NCI-H2171 (cell line): ENCODE data around the gene SENP8.
"Not testable (repeated sequence)": the region's sequence is repeated elsewhere in the genome, so short reads cannot be mapped to it uniquely, and the experiment has no call there.

ENCODE experiments used
- DNase-seq: peaks from one replicate; lab custom pipeline; 2025; lab: John Stamatoyannopoulos, UW

SENP8 gene

DNA sequence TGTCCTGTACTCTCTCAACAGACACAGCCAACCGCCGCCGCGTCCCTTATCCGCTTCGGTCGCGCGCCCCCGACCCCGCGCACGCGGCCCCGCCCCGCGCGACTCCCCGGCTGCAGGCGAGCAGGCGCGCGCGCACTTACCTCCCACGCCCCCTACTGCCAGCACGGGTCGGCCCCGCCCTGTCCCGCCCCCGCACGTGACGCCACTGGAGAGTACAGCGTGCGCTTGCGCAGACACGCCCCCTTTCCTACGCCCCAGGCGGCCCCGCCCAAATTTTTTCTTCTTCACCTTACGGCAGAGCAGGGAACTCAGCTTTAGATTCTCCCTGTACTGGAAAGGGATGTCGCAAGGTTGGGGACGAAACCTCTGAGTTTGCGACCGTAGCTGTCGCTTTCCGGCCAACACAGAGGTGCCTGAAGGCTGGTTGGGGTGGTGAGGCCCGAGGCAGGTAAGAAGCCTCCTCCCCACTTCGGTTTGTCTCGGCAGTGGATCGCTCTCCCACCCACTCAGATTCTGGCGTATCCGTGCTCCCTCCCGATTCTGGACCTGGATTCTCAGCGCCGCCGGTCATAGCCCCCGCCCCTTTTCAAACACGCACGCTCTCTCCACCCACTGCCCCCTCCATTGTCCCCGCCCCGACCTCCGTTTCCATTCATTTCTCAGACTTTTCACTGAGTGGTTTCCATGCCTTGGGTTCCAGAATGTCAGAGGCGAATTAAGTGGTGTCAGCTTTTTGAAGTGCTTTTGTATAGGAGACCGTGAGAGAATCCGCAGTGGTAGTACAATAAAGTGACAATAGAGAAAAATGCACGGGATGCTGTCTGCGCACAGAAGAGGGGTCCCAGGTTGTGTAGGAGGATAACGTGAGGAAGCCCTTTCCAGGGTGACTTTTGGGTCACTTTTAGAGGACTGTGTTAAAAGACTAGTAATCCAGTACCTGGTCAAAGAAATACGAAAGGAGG, at the start of gene SENP8, which contains the start of gene MYO9A:
SENP8 (plus strand) TSS at position 387 of the 962 bp plus-strand sequence. CDS start 21,221 bp downstream, outside the sequence.
MYO9A (minus strand) TSS at position 134 of the 962 bp plus-strand sequence. CDS start 71,587 bp downstream, outside the sequence.
- peak; percentile 98 for DNase-seq

DNA sequence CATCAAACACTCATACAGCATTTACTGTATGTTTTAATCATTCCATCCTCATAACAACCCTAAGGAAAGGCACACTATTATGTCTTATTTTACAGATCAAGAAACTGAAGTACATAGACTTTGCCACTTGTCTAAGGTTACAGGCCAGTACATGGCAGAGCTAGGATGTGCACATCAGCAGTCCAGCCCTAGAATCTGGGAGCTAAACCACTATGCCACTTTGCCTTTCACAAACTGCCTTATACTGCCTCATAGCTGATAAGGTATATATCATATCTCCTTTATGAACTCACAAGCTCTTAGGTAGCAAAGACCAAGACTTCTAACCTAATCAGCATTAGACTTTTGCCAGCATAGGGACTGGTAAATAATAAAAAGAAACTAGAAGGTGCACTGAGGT, 49.3 kb upstream of the SENP8 start:
- no peak for DNase-seq

GRCh38 chr15:72070817-72071447, 47.3 kb upstream of the SENP8 start:
- no peak for DNase-seq

DNA sequence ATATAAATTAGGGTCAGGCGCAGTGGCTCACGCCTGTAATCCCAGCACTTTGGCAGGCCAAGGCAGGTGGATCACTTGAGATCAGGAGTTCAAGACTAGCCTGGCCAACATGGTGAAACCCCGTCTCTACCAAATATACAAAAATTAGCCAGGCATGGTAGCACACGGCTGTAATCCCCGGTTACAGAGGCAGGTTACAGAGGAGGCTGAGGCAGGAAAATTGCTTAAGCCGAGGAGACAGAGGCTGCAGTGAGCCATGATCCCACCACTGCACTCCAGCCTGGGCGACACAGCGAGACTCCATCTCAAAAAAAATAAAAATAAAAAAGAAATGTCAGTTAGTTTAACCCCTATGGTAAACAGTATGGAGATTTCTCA, 46.8 kb upstream of the SENP8 start:
- not testable (repeated sequence) for DNase-seq

- no peak for DNase-seq
These were observed 43.7 kb upstream of the SENP8 start for GRCh38 chr15:72074335-72075060.

- DNase-seq = no peak
These were observed 40.3 kb upstream of the SENP8 start for GRCh38 chr15:72077950-72078349.

DNA sequence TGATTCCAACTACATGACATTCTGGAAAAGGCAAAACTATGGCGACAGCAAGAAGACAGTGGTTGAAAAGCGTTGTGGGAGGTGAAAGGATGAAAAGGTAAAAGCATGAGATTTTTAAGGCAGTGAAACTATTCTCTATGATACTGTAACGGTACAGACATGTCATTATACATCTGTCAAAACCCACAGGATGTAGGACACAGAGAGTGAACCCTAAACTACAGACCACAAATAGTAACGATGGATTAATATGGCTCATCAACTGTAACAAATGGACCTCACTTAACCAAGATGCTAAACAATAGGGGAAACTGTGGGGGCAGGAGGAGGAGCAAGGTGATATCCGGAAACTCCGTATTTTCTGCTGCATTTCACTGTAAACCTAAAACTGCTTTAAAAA, 39.3 kb upstream of the SENP8 start:
- DNase-seq = no peak

GRCh38 chr15:72082176-72082575, 36.0 kb upstream of the SENP8 start:
- no peak for DNase-seq

DNA sequence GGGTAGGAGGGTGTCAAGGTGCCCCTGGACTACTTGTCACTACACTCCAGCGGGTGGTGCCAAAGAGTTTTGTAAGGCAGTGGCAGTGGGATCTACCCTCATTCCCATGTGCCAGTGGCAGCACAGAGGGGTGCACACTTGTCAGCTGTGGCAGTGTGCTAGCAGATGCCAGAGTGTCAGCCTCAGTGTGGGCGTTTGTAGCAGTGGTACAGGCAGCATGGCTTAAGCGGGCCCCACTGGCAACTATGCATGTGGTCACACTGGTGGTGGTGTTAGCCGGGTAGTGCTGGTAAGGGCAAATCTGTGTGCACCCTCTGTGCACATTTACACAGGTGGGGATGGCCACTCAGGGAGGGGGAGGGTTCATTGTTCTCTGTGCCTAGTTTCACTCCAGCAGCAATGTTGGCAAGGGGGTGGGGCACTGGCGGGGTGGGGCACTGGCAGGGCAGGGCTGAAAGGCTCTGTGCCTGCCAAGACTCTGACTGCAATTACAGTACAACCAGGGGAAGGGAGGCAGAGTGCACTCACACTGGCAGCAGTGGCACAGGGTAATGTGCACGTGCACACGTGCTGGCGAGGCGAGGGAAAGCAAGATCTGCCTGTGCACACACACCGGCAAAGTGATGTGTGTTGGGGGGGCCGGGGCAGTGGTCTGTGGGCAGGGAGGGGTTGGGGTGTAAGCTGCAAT, 32.0 kb upstream of the SENP8 start:
- no peak for DNase-seq

- no peak for DNase-seq
These were observed 31.1 kb upstream of the SENP8 start for GRCh38 chr15:72086920-72087648.

DNA sequence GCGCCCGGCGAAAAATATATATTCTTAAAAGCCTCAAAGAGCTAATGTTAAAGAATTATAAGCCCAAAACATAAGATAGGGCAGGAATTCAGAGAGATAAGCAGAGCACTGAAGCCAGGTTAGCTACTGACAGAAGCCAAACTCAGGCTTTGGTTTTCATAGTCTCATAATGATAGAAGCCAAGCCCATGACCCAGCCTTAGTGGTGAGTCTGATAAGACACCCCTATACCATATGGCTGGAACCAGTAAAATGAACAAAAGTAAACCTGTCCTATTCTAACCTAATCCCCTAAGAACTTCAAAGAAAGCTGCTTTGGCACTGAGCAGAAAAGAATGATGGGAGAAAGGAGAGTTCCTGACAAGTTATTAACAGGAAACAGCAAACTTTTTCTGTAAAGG, 26.2 kb upstream of the SENP8 start:
- DNase-seq = no peak

GRCh38 chr15:72092691-72093090, 25.5 kb upstream of the SENP8 start:
- DNase-seq = no peak

GRCh38 chr15:72096796-72097195, 21.4 kb upstream of the SENP8 start:
- DNase-seq = no peak

DNA sequence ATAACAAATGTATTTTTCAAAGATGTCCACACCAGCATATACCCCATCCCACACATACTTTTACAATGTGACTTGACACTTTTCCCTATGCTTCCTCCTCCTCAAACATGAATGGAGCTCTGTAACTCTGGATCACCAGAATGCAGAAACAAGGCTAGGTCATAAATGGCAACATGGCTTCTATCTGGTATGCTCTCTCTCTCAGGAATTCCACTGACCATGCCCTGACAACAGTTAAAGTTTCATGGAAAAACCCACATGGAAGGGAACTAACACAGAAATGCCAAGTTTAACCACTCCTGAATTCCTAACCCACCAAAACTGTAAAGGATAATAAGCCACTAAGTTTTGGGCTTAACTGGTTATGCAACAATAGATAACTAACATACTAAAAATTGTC, 20.2 kb upstream of the SENP8 start:
- DNase-seq = no peak

DNA sequence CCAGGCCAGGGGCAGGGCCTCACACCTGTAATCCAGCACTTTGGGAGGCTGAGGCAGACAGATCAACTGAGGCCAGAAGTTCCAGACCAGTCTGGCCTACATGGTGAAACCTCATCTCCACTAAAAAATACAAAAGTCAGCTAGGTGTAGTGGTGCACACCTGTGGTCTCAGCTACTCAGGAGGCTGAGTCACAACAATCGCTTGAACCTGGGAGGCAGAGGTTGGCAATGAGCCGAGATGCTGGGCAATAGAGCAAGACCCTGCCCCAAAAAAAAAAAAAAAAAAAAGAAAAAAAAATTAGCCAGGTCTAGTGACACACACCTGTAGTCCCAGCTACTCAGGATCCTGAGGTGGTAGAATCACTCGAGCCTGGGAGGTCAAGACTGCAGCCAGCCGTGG, 19.0 kb upstream of the SENP8 start:
- DNase-seq = no peak

GRCh38 chr15:72100551-72100950, 17.7 kb upstream of the SENP8 start:
- DNase-seq = not testable (repeated sequence)

DNA sequence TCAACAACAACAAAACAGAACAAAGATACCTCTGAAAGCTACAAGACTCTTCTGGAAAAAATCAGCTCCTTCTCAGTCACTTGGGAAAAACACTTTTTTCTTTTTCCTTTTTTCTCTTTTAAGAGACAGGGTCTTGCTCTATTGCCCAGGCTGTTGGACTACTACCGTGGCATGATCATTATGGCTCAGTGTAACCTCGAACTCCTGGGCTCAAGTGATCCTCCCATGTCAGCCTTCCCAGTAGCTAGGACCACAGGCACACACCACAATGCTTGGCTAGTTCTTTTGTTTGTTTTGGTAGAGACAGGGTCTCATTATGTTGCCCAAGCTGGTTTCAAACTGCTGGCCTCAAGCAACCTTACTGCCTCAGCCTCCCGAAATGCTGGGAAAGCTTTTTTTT, 13.1 kb upstream of the SENP8 start:
- DNase-seq = no peak

DNA sequence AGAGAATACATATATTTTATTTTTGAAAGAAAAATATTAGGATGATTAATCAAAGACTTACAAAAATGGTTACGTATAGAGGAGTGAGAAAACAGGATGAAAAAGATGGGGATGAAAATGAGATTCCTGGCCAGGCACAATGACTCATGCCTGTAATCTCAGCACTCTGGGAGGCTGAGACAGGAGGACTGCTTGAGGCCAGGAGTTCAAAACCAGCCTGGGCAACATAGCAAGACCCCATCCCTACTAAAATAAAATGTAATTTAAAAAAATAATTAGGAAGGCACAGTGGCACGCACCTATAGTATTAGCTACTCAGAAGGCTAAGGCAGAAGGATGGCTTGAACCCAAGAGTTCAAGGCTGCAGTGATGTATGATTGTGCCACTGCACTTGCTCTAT, 12.1 kb upstream of the SENP8 start:
- no peak for DNase-seq

GRCh38 chr15:72110355-72110754, 7.8 kb upstream of the SENP8 start:
- DNase-seq = no peak

DNA sequence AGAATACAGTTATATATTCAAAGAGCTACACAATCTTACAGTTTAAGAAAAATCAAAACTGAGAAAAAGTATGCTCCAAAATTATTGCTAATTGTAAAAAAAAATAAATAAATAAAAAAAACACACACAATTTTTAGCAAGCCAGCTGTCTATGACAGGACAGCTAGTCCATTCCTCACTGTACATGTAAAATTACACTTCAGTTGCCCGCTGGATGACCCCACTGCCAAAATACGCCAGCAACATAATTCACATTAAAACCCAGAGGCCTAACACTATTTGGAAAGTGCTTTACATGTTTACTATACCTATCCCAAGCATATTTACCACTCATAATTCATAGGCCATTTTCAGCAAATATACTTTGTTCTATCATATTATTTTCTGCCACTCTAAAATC, 6.1 kb upstream of the SENP8 start:
- no peak for DNase-seq

DNA sequence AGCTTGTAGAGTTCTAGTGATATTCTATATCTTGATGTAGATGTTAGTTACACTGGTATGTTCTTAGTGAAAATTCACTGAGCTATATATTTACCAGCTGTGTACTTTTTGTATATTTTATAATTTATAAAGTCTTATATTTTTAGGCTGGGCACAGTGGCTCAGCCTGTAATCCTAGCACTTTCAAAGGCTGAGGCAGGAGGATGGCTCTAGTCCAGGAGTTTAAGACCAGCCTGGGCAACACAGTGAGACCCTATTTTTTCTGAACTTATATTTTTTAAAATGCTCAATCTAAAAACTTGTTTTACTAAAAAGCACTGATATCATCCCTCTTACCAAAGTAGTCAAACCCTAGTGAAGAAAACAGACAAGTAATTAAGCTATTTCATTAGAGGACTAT, 5.4 kb upstream of the SENP8 start:
- no peak for DNase-seq
